ENCODE data around the gene ANGPTL4. TPM values are rescaled to one million over a fixed set of nuclear protein-coding genes. Genes with fewer than 3 reads are reported as not detected.
"Not testable (repeated sequence)": the region's sequence is repeated elsewhere in the genome, so short reads cannot be mapped to it uniquely, and the experiment has no call there.

Gene ANGPTL4
- total RNA-seq, 1 donor from 2014 or later, result 11.7 TPM

DNA sequence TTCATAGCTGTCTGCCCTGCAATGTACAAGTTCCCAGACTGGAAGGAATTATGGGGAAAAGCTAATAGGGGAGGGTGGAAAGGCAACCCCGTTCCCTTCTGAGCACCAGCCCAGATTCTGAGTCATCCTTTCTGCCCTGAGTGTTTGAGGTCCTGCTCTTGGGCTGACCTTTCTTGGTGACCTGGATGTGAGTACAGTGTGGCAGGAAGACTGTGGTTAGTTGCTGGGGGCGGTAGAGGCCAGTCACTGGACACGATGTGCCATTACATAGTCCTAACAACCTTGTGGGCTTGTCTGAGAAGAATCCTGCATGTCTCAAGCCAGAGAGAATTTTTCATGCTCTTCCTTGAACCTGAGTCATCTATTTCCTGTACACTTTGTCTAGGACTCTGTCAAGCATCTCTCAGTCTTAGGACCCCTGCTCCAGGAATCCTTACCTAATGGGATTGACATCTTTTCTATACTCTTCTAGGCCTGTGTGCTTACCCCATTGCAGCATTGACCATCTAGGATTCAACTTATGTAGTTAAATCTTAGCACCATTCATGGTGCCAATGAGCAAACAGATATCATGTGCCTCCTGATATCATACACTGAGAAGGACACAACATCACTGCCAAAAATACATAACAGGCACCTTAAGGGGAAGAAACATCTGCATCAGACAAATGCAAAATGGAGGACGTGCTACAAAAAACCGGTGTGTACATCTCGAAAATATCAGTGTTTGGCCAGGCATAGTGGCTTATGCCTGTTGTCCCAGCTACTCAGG, 8.1 kb upstream of the ANGPTL4 start:
- no peak for DNase-seq
- peak; percentile 30 for ATAC-seq
- intact Hi-C loops (cut with micrococcal nuclease), result no loop called here

DNA sequence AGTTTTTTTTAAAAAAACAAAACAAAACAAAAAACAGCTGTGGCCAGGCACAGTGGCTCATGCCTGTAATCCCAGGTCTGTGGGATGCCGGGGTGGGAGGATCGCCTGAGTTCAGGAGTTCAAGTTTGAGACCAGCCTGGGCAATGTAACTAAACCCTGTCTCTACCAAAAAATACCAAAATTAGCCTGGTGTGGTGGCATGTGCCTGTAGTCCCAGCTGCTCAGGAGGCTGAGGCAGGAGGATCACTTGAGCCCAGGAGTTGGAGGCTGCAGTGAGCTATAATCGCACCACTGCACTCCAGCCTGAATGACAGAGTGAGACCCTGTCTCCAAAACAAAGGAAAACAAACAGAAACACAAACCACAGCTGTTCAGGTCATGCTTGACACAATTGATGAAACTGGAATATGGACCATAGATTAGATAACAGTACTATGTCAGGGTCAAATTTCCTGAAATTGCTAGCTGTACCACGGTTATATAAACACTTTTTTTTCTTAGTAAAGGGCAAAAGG, 6.9 kb upstream of the ANGPTL4 start:
- DNase-seq (no peak), ATAC-seq (no peak)
- intact Hi-C loops (cut with micrococcal nuclease), result no loop called here

DNA sequence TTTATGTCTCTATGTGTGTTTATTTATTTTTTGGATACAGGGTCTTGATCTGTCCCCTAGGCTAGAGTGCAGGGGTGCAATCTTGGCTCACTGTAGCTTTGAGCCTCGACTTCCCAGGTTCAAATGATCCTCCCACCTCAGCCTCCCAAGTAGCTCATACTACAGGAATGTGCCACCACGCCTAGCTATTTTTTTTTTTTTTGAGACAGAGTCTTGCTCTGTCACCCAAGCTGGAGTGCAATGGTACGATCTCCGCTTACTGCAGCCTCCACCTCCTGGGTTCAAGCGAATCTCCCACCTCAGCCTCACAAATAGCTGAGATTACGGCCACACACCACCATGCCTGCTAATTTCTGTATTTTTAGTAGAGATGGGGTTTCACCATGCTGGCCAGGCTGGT, 5.0 kb upstream of the ANGPTL4 start:
- DNase-seq (no peak), ATAC-seq (no peak)
- intact Hi-C loops (cut with micrococcal nuclease), result no loop called here

DNA sequence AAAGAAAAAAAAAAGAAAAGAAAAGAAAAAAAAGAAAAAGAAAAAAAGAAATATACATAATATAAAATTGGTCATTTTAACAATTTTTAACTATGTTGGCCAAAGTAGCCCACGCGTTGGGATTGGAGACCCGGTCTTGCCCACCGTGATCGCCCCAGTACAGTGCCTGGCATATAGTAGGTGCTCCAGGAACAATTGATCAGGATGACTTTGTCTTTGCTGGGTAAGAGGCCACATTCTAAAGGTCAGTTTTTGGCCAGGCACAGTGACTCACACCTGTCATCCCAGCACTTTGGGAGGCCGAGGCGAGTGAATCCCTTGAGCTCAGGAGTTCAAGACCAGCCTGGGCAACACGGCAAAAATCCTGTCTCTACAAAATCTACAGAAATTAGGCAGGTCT, 3.8 kb upstream of the ANGPTL4 start:
- DNase-seq (no peak), ATAC-seq (no peak)
- intact Hi-C loops (cut with micrococcal nuclease), result no loop called here

DNA sequence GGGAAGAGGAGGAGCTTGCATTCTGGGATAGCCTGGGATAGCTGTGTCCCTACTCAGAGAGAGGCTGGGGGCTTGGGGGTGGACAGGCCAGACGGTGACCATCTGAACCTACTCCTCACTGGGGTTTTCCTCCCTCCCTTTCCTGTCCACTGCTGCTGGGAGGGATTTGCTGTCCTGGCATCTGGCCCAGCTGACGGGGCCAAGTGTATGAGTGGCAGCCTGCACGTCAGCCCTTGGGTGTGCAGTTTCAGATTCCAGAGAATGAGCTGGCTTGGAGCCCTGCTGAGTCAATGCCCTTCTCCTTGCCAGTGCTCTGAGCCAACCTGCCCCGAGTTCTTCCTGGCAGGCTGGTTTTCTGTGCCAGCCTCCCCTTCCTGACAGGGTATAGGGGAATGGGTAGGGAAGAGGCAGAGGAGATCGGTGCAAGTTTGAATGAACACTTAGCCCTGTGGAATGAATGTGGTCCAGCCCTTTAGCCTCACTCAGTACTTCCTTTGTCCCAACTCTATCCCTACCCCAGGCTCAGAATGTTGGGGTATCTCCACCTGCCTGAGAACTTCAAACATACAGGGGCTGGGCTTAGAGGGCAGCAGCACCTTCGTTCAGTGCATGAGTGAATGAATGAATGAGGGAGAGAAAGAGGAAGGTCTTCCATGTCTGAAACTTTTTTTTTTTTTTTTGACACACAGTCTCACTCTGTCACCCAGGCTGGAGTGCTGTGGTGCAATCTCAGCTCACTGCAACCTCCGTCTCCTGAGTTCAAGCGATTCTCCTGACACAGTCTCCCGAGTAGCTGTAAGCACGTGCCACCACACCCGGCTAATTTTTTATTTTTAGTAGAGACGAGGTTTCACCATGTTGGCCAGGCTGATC, 1.8 kb upstream of the ANGPTL4 start:
- intact Hi-C loops (cut with micrococcal nuclease), result no loop called here
- peak; percentile 96 for DNase-seq
- ATAC-seq, result peak; percentile 71

DNA sequence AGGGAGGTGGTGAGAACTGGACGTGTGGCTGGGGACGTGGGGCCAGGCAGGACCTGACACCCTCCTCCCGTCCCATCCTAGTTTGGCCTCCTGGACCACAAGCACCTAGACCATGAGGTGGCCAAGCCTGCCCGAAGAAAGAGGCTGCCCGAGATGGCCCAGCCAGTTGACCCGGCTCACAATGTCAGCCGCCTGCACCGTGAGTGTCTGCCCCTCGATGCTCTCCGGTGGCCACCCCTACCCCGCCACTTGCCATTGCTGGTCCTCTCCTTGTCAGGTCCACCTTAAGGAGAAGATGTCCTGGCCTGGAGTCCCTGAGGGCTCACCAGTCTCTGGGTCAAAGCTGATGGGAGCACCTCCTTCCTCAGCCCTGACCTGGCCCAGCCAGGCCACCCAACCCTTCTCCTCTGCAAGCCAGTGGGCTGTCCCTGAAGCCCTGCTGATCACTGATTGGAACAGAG, 2.2 kb downstream of the ANGPTL4 start:
- intact Hi-C loops (cut with micrococcal nuclease), result no loop called here
- ATAC-seq, result no peak
- no peak for DNase-seq

DNA sequence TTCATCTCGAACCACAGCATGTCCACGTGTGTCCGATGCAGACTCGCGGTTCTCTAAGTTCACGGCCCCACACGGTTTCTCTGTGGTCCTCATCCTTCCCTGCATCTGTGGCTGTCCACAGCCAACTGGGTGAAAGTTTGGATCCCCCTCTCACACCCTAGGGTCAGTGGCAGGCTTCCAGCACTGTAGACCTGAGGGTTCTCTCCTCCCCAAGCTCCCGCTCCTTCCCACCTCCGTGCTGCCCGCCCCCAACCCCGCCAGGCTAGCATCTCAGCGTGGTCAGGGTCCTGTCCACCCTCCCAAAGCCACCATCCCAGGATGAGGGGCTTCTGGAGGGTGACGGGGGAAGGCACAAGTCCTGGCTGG, 3.0 kb downstream of the ANGPTL4 start:
- peak; percentile 16 for ATAC-seq
- DNase-seq, result no peak
- intact Hi-C loops (cut with micrococcal nuclease), result no loop called here

DNA sequence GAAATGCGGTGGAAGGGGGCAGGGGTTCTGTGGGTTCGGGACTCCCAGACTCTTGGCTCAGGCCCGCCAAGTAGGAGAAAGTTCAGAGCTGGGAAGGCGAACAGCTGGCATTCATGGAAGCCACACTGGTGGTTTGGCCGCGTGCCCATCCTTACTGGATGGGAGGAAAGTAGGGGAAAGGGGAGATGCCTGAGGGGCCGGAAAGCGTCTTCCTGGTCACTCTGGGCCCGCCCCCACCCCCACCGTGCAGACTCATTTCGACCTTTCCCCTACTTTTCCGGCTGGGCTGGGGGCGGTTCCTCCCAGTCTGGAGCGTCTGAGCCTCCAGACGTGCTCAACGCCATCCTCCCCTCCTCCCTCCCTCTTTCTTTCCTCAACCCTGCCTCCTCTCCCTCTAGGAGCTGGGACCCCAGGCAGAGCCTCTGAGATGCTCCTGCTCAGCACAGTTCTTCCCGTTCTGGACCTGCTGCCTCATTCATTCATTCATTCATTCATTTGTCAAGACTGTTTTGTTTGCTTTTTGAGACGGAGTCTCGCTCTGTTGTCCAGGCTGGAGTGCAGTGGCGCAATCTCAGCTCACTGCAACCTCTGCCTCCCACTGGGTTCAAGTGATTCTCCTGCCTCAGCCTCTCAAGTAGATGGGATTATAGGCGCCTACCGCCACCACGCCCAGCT, 3.5 kb downstream of the ANGPTL4 start:
- peak; percentile 71 for ATAC-seq
- intact Hi-C loops (cut with micrococcal nuclease), result no loop called here
- peak; percentile 95 for DNase-seq

DNA sequence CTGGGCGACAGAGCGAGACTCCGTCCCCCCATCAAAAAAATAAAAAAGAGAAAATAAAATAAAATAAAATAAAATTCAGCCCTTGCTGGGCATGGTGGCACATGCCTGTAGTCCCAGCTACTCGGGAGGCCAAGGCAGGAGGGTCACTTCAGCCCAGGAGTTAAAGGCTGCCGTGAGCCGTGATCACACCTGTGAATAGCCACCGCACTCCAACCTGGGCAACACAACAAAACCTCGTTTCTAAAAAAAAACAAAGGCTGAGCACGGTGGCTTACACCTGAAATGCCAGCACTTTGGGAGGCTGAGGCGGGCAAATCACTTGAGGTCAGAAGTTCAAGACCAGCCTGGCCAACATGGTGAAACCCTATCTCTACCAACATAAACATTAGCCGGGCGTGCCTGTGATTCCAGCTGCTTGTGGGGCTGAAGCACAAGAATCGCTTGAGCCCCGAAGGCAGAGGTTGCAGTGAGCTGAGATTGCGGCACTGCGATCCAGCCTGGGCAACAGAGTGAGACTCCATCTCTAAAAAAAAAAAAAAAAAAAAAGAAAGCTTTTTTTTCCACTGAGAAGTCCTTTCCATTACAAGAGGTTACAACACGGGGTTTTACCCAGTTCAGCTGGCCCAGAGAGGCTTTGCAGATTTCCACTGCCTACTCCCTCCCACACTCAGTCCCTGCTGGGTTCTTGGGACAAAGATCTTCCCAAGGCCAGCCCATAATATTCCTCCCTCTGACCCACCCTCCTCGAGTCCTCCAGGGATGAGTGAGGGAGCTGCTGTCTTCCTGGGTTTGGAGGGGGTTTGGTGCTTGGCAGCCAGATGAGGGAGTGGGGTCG, 6.4 kb downstream of the ANGPTL4 start:
- no peak for DNase-seq
- intact Hi-C loops (cut with micrococcal nuclease), result no loop called here
- ATAC-seq, result no peak

DNA sequence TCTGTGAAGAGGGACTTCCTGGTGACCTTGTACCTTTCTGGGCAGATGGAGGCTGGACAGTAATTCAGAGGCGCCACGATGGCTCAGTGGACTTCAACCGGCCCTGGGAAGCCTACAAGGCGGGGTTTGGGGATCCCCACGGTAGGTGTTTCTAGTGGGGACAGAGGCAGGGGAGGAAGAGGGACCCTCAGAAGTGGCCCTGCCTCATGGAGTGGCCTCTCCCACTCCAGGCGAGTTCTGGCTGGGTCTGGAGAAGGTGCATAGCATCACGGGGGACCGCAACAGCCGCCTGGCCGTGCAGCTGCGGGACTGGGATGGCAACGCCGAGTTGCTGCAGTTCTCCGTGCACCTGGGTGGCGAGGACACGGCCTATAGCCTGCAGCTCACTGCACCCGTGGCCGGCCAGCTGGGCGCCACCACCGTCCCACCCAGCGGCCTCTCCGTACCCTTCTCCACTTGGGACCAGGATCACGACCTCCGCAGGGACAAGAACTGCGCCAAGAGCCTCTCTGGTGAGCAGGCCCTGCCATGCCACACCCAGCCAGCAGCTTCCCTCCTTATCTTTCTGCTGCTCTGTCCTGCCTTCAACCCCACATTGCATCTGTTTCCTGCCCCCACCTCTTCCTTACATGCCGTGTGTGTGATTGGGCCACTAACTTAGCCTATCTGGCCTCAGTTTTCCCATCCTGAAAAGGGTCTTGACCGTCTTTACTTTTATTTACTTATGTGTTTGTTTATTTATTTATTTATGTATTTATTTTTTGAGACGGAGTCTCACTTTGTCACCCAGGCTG, 7.3 kb downstream of the ANGPTL4 start:
- intact Hi-C loops (cut with micrococcal nuclease), result no loop called here
- no peak for DNase-seq
- no peak for ATAC-seq

DNA sequence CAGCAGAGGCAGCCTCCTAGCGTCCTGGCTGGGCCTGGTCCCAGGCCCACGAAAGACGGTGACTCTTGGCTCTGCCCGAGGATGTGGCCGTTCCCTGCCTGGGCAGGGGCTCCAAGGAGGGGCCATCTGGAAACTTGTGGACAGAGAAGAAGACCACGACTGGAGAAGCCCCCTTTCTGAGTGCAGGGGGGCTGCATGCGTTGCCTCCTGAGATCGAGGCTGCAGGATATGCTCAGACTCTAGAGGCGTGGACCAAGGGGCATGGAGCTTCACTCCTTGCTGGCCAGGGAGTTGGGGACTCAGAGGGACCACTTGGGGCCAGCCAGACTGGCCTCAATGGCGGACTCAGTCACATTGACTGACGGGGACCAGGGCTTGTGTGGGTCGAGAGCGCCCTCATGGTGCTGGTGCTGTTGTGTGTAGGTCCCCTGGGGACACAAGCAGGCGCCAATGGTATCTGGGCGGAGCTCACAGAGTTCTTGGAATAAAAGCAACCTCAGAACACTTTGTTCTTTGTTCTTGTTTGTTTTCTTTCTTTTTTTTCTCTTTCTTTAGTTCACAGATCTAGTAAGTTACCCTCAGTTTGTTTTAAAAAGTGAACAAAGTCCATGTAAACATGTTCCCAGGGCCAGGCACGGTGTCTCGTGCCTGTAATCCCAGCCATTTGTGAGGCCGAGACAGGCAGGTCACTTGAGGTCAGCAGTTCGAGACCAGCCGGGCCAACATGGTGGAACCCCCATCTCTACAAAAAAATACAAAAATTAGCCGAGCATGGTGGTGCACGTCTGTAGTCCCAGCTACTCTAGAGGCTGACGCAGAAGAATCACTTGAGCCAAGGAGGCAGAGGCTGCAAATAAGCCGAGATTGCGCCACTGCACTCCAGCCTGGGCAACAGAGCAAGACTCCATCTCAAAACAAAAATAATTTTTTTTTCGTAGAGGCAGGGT, 10.2 kb downstream of the ANGPTL4 start:
- ATAC-seq, result peak; percentile 55
- intact Hi-C loops (cut with micrococcal nuclease), result no loop called here

DNA sequence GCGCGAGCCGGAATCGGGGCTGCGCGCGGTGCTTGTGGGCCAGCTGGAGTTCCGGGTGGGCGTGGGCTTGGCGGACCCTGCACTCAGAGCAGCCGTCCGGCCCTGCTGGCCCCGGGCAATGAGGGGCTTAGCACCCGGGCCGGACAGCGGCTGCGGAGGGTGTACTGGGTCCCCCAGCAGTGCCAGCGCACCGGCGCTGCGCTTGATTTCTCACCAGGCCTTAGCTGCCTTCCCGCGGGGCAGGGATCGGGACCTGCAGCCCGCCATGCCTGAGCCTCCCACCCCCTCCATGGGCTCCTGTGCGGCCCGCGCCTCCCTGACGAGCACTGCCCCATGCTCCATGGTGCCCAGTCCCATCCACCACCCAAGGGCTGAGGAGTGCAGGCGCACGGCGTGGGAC, 11.8 kb downstream of the ANGPTL4 start:
- ATAC-seq; intact Hi-C loops (cut with micrococcal nuclease): not testable (repeated sequence)

More for the DNA sequence above, 10.2 kb downstream of the ANGPTL4 start:
- no peak for DNase-seq

DNA sequence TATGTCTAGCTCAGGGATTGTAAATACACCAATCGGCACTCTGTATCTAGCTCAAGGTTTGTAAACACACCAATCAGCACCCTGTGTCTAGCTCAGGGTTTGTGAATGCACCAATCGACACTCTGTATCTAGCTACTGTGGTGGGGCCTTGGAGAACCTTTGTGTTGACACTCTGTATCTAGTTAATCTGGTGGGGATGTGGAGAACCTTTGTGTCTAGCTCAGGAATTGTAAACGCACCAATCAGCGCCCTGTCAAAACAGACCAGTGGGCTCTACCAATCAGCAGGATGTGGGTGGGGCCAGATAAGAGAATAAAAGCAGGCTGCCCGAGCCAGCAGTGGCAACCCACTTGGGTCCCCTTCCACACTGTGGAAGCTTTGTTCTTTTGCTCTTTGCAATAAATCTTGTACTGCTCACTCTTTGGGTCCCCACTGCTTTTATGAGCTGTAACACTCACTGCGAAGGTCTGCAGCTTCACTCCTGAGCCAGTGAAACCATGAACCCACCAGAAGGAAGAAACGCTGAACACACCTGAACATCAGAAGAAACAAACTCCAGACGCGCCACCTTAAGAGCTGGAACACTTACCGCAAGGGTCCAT, 12.5 kb downstream of the ANGPTL4 start:
- DNase-seq; ATAC-seq; intact Hi-C loops (cut with micrococcal nuclease): not testable (repeated sequence)

More for the DNA sequence above, 11.8 kb downstream of the ANGPTL4 start:
- not testable (repeated sequence) for DNase-seq

DNA sequence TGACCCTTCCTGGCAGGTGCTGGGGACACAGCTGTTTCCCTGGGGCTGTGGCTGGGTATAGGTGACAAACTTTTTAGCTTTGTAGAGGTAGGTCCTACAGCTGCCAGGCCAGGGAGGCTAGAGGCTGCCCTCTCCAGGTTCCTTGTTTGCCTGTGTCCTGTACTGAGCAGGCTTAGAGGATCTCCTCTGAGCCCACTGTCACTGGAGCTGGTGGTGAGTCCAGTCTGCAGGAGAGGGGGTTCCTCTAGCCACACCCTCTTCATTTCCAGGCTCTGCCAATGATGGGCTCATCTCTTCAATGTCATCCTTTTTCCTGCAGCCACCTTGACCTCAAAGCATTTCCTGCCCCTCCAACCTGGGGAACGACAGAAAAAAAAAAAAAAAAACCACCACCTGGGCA, 13.6 kb downstream of the ANGPTL4 start:
- intact Hi-C loops (cut with micrococcal nuclease), result no loop called here
- no peak for ATAC-seq
- DNase-seq, result no peak

DNA sequence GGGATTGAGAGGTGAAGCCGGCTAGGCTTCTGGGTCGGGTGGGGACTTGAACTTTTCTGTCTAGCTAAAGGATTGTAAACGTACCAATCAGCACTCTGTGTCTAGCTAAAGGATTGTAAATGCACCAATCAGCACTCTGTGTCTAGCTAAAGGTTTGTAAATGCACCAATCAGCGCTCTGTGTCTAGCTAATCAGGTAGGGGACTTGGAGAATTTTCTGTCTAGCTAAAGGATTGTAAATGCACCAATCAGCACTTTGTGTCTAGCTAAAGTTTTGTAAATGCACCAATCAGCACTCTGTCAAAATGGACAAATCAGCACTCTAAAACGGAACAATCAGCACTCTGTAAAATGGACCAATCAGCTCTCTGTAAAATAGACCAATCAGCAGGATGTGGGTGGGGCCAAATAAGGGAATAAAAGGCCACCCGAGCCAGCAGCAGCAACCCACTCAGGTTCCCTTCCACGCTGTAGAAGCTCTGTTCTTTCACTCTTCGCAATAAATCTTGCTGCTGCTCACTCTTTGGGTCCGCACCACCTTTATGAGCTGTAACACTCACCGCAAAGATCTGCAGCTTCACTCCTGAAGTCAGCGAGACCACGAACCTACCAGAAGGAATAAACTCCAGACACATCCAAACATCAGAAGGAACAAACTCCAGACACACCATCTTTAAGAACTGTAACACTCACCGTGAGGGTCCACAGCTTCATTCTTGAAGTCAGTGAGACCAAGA, 15.4 kb downstream of the ANGPTL4 start:
- intact Hi-C loops (cut with micrococcal nuclease); ATAC-seq; DNase-seq: not testable (repeated sequence)

DNA sequence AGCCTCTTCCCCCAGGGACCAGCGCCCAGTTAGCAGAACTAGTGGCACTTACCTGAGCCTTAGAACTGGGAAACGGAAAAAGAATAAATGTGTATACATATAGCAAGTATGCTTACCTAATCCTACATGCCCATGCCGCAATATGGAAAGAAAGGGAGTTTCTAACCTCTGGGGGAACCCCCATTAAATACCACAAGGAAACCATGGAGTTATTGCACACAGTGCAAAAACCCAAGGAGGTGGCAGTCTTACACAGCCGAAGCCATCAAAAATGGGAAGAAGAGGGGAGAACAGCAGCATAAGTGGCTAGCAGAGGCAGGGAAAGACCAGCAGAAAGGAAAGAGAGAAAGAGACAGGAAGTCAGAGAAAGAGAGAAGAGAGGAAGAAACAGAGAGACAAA, 20.6 kb downstream of the ANGPTL4 start:
- ATAC-seq; intact Hi-C loops (cut with micrococcal nuclease); DNase-seq: not testable (repeated sequence)
